AG04449 (cell line): Measurements from ENCODE around the gene ABR.
A peak's percentile ranks its signal among the peaks of the same experiment; 100 is the strongest.

ENCODE experiments used
- CTCF ChIA-PET: fragments of 350-600 bp; formaldehyde crosslinking; extraction: SDS; loops from one replicate; lab custom pipeline; 2021; ENCODE audit warnings: antibody characterized with exemption; lab: Yijun Ruan, JAX
- POLR2A ChIA-PET: fragments of 400-600, 350-600 bp; formaldehyde crosslinking; extraction: SDS; loops from one replicate; lab custom pipeline; 2020; ENCODE audit warnings: antibody characterized with exemption, inconsistent platforms; lab: Yijun Ruan, JAX
- DNase-seq: peaks from one replicate; pipeline ENCODE4 v3.0.0-alpha.2; 2010; ENCODE audit warnings: low read depth, low spot score
- H3K4me3 ChIP-seq: 2 replicates; pipeline ENCODE4 v1.5.1; 2011; ENCODE audit warnings: low read depth, mild to moderate bottlenecking, control low read depth, low read length
- TF ChIP-seq, protein P1 (sequence below): IDR thresholded peaks from one replicate; pipeline ENCODE4 v1.5.1; 2011; ENCODE audit warnings: mild to moderate bottlenecking, moderate library complexity, low read length, control low read depth, inconsistent platforms; ENCODE audit not compliant: insufficient read depth; ENCODE audit errors: missing control alignments

Gene ABR

DNA sequence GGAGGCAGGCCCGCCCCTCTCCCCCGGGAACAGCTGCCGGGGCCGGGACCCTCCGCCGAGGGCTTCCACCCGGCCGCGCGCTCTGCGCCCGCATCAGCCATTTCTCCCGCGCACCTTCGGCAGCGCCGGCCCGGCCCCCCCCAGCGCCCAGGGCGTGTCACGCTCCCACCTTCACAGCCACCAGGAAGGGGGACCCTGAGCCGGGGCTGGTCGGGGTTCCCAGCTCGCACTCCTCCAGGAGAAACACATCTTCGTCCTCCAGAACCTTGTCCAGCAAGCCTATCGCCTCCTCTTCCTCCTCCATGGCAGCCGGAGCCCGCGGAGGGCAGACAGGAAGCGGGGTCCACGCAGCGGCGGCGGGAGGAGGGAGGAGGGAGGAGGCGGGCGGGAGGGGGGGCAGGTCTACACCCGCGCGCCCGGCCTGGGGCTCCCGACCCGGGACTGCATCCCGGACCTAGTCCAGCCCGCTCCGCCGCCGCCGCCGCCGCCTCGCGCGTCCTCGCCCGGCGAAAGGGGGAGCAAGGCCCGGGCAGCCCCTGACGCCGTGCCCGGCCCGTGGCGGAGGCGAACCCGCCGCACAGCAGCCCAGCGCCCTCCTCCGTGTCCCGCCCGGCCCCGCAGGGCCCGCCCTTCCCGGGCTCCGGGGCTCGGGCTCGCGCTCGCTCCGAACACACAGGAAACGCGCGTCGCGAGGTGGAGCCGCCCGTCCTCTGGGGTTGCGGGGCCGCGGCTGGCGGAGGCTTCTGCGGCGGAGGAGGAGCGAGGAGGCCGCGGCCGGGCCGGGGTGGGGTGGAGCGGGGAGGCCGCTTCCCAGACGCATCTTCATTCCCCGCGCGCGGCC is 70.8 kb downstream of the ABR start:
- TF ChIP-seq, protein P1, sequence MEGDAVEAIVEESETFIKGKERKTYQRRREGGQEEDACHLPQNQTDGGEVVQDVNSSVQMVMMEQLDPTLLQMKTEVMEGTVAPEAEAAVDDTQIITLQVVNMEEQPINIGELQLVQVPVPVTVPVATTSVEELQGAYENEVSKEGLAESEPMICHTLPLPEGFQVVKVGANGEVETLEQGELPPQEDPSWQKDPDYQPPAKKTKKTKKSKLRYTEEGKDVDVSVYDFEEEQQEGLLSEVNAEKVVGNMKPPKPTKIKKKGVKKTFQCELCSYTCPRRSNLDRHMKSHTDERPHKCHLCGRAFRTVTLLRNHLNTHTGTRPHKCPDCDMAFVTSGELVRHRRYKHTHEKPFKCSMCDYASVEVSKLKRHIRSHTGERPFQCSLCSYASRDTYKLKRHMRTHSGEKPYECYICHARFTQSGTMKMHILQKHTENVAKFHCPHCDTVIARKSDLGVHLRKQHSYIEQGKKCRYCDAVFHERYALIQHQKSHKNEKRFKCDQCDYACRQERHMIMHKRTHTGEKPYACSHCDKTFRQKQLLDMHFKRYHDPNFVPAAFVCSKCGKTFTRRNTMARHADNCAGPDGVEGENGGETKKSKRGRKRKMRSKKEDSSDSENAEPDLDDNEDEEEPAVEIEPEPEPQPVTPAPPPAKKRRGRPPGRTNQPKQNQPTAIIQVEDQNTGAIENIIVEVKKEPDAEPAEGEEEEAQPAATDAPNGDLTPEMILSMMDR, result no peak
- no peak for DNase-seq
- ChIA-PET CTCF (interaction anchor here (1.5 kb wide), 1 partner anchor 13 kb away, joined by 4 read pairs; no protein-coding TSS in a partner anchor), POLR2A (no interaction called here)
- H3K4me3 ChIP-seq, result peak overlapping the region; percentile 72

DNA sequence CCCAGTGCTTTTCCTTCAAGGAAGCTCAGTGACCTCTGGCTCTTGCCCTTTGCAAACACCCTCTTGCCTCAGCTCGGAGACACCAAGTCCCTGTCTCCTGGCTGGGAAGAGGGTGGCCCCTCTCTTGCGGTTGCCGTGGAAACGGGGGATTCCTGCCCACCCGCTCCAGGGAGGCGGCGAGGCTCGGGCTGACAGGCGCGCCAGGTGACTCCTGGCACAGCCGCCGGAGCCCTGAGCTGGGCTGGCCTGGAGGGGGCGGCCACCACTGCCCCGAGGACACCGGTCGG is 71.4 kb downstream of the ABR start:
- ChIA-PET CTCF (interaction anchor here (1.5 kb wide), 1 partner anchor 14 kb away, joined by 4 read pairs; no protein-coding TSS in a partner anchor), POLR2A (no interaction called here)
- TF ChIP-seq, protein P1, result no peak
- H3K4me3 ChIP-seq, result peak overlapping the region; percentile 72
- DNase-seq, result no peak

DNA sequence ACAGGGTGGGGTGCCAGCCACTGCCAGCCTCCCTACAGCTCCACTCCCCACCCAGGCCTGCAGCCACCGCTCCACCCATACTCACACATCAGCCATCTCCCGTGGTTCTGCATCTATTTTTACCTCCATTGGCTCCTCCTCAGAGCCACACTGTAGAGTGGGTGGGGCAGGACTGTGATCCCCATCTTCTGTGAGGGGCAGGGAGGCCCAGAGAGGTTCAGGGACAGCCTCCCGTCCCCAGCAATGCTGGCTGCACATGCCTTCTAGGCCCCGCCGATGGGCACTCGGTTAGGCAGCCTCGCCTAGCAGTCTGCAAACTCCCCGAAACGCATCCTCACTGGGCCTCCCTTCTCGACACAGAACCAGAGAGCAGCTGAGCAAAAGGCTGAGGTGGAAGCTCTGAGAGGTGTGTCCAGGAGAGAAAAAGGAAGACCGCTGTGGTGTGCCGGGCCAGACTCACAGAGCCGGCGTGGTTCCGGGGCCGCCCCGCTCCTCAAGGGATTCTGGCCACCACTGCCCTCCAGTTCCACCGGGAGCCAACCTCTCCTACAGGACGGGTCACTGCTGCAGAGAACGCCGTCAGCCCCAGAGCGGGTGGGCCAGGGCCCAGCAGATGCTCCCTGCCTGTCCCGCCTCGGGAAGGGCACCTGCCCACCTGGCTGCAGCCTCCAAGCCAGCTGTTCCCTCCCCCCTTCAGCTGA is 71.9 kb downstream of the ABR start:
- POLR2A ChIA-PET, result no interaction called here
- TF ChIP-seq, protein P1, result no peak
- CTCF ChIA-PET, result interaction anchor here (1.5 kb wide), 1 partner anchor 14 kb away, joined by 4 read pairs; no protein-coding TSS in a partner anchor
- peak overlapping the region; percentile 72 for H3K4me3 ChIP-seq
- DNase-seq, result no peak

DNA sequence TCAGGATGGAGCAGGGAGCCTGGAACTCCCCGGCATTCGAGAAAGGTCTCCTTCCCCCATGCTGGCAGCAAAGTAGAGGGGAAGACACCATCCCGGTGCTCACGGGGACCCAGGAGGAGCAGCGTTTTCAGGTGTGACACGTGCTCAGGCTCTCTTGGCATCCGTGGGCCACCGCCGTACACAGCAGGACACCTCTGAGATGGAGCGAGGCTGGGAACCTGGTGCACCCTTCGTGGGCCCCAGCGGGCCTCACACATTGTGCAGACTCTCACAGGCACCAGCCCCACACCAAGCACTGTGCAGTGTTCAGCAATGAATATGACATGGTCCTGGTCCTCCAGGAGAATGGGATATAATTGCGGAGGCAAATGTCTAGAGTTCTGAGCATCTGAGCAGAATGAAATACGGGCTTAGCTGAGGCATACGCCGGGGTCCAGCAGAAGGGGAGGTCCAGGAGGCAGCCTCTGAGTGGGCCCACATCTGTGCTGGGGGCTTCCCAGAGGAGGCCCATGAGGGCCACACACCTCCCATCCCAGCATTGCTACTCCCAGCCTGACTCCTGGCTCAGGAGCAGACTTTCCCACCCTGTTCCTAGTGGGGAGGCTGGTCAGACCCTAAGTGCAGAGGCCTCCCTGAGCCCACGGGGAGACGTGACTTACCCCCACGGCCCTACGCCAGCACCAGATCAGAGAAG is 72.6 kb downstream of the ABR start:
- POLR2A ChIA-PET, result no interaction called here
- peak overlapping the region; percentile 72 for H3K4me3 ChIP-seq
- CTCF ChIA-PET, result interaction anchor here (1.0 to 1.5 kb wide), 2 partner anchors 15 kb away, joined by 3 to 4 read pairs; no protein-coding TSS in a partner anchor
- TF ChIP-seq, protein P1, result no peak
- no peak for DNase-seq

DNA sequence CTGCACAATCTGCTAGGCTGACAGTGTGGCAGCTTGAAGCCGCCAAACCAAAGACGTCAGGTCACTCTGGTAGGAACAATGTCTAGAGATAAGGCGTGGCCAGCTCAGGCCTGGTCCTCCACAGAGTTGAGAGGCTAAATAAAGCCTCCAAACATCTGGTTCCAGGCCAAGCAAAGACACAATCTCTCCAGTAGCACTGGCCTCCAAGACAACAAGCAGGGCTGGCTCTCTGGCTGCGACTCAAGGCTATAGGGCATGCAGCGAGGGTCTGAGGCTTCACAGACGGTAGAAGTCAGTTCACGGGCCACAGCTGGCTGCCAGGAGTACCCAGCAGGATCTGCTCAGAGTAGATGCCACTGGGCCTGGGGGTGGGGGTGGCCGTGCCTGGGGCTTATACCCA is 75.6 kb downstream of the ABR start:
- POLR2A ChIA-PET, result no interaction called here
- TF ChIP-seq, protein P1, result no peak
- DNase-seq, result no peak
- H3K4me3 ChIP-seq, result no peak overlapping the region
- CTCF ChIA-PET, result interaction anchor here (1.7 kb wide), 1 partner anchor 18 kb away, joined by 6 read pairs; no protein-coding TSS in a partner anchor
